GM19463 (cell line): ENCODE data around the gene PACS2.

Experiments used
- ATAC-seq: cut with Tn5 transposase; IDR thresholded peaks from one replicate; pipeline ENCODE4 v1.9.1; 2021; ENCODE audit warnings: mild to moderate bottlenecking, moderate library complexity; ENCODE audit not compliant: unreplicated experiment

Gene PACS2

DNA sequence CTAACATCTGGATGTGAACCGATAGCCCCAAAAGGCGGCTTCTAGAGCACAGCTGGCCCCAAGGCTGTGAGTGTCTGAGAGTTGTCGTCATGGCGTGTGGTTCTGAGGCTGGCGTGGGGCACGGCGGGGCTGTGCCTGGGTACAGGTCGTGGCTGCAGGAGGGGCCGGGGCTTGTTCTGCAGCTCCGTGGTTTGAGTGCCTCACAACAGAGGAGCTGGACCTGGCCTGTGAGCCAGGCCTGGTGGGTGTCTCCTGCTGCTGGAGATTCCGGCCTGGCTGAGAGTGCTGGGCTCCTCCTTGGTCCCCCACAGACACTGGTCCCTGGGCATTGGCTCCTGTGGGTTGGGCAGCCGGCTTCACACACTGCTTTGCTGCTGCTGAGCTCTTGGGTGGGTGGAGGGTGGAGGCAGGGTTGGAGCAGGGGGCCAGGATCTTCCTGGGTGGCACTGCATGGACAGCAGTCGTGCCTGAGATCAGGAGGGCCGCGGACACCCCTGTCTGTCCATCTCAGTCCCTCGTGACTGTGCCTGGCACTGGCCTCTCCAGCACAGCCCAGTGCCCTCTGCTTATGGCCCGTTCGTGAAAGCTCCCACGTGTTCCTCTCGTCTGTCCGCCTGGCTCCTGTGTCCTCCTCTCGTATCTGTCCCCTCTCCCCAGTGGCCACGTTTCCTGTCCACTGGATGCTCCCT is 52.0 kb downstream of the PACS2 start:
- ATAC-seq = no peak

DNA sequence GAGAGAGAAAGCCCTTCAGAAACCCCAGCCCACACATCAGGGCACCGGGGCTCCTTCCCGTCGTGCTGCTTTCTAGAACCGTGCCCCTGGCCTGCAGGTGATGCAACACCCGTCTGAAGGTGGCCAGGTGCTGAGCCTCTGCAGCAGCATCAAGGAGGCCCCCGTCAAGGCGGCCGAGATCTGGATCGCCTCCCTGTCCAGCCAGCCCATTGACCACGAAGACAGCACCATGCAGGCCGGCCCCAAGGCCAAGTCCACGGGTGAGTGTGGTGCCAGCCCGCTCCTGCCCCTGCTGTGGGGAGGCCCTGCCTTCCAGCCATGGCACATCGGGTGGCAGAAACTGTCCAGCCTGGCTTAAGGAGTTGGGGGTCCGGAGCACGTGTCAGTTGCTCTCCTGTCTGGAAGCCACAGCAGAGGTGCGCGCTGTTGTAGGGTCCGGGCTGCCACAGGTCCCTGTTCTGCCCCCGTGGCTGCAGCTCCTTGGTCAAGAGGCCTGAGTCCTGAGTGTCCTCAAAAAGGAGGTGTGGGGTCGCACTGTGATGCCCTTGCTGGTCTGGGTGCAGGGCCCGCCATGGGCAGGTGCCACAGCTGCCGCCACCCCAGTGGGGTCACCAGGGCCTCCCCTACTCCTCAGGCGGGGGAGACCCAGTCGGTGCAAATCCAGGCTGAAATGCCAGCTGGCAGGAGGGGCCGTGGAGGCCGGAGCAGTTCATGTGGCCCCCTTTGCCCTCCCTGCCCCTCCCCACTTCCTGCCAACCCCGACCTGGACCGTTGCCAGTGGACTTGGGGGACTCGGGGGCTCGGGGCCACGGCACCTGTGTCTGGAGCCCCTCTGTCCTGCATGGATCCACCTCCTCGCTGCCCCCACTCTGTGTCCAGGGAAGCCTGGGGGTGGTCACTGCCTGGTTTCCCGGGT is 52.8 kb downstream of the PACS2 start:
- ATAC-seq = no peak

DNA sequence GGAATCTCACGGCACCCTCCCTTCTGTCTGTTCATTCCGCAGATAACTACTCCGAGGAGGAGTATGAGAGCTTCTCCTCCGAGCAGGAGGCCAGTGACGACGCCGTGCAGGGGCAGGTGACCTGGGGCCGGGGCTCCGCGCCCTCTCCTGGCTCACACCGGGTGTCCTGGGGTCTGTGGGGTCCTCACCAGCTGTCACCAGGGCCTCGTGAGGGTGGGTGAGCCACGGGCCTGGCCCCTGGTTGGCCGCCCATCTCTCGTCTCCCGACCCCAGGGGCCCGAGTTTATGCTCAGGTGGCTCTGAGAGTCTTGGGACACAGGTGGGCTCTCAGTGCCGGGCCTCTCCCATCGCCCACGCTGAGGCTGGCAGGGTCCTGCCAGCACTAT is 53.5 kb downstream of the PACS2 start:
- no peak for ATAC-seq

GRCh38 chr14:105368426-105368825 is 53.9 kb downstream of the PACS2 start:
- ATAC-seq = no peak

DNA sequence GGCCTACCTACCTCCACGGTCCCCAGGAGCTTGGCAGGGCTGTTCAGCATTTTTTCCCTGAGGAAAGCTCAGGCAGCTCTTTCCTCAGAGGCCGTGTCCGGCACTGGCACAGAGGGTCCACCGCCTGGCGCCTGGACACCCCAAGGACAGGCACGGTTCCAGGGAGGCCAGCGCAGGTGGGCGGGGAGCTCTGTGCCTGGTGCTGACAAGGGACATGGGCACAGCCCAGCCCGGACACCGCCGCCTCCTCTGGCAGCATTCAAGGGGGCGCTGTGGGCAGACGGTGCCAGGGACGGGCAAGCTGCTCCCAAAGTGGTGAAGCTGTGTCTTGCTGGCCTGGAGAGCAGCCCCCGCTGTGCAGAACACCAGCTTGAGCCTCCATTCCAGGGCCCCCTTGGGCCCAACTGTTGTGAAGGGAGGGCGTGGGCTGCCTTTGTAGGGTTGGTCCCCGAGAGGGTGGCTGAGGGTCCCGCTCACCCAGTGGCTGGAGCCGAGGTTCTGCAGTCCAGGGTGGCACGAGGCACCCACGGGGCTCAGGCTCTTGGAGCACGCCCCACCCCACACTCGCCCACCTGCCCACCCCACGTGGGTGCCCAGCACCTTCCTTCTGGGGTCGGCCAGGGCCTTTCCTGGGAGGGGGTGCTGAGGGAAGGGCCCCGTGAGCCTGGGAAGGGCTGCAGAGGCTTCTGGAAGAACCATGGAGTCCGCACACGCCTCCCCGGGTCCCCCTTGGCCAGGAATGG is 54.5 kb downstream of the PACS2 start:
- ATAC-seq = no peak

DNA sequence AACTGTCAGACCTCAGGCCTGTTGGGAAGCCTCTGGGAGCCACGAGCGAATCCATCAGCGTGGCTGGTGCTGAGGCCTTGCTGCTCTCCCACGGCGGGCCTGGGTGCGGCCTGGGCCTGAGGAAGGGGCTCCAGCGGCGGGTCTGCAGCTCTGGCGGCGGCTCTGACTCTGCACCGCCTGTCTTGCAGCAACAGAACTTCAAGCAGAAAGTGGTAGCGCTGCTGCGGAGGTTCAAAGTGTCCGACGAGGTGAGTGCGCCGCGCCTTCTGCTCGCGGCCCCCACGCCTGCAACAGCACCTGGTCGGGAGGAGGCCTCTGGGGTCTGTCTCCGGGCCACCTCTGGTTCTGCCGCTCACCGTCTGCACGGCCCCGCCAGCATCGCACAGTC is 55.1 kb downstream of the PACS2 start:
- no peak for ATAC-seq

- no peak for ATAC-seq
Observed at GRCh38 chr14:105374389-105374788, 59.8 kb downstream of the PACS2 start.

DNA sequence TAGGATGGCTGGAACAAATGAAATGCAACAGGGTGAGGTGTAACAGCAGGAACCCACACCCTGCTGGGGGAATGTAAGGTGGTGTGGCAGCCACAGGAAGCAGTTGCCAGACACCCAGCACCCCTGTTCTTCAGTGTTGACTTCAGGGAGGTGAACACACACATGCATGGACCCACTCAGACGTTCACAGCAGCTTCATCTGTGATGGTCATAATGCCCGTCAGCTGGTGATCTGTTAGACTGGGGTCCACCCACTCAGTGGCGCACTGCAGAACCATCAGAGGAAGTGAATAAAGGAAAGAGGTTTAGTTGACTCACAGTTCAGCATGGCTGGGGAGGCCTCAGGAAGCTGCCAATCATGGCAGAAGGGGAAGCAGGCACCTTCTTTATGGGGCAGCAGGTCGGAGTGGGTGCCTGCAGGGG is 61.1 kb downstream of the PACS2 start:
- no peak for ATAC-seq

DNA sequence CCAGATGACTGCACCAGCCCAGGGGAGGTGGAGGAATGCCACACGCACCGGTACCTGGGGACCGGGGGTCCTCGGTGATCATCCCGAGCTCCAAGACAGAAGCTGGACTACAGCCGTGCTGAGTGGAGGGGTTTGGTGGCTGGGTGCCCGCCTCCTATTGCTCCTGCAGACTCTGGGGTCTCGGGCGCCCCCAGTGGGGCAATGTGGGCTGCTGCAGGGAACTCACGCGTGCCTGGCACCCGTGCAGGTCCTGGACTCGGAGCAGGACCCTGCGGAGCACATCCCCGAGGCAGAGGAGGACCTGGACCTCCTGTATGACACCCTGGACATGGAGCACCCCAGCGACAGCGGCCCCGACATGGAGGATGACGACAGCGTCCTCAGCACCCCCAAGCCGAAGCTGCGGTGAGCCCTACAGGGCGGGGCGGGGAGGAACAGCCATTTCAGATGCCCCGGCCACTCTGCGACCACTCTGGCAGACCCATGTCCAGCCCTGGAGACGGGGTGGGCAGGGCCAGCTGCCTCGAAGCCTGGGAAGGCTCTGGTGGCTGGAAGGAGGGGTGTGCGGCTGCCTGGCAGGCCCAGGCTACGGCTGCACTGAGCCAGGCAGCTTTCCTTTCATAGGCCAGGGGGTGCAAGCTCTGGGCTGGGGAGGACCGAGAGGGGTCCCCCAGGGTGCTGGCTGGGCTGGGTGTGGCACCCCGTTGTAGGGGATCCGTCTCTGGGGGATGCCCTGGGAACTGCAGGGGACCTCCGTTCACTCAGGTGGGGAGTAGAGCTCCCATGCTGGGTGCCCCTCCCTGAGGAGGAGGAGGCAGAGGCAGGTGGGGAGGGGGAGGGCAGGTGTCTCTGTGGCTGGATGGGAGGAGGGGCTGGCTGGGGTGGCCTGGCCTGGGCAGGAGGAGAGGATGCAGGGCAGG is 62.2 kb downstream of the PACS2 start:
- no peak for ATAC-seq

DNA sequence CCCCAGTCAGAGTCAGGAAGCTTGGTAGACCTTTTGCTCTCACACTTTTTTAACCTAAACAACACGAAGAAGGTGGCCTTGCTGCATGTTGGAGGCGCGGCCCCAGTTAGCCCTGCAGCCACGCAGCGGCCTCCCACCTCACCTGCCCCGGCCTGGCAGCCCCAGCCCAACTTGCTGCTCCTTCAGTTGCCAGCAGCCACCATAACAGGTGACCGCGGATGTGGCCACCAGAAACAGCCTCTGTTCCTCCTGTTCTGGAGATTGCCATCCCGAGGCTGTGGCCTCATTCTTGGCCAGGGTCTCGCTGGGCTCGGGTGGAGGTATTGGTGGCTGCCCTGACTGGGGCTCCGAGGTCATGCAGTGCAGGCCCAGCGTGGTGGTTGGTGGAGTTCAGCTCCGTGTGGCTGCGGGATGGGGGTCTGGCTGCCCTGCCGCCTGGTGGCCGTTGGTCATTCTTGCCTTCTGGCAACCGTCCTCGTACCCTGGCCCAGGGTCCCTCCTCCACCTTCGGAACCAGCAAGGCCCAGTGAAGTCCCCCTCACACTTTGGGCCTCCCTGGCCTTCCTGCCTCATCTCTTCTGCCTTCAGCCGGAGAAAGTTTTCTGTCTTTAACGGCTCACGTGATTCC is 63.1 kb downstream of the PACS2 start:
- ATAC-seq = no peak

DNA sequence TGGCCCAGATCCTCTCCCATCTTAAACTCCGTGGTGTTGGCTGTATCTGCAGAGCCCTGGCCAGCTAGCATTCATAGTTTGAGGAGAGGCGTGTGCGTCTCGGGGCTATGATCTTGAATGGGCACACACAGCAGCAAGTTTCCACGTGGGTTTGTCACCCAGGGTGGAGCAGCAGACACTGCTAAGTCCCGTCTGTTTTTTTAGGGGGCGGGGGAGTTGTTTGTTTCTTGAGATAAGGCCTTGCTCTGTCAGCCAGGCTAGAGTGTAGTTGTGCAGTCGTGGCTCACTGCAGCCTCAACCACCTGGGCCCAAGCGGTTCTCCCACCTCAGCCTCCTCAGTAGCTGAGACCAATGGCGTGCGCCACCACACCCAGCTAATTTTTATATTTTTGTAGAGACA is 63.7 kb downstream of the PACS2 start:
- ATAC-seq = no peak

DNA sequence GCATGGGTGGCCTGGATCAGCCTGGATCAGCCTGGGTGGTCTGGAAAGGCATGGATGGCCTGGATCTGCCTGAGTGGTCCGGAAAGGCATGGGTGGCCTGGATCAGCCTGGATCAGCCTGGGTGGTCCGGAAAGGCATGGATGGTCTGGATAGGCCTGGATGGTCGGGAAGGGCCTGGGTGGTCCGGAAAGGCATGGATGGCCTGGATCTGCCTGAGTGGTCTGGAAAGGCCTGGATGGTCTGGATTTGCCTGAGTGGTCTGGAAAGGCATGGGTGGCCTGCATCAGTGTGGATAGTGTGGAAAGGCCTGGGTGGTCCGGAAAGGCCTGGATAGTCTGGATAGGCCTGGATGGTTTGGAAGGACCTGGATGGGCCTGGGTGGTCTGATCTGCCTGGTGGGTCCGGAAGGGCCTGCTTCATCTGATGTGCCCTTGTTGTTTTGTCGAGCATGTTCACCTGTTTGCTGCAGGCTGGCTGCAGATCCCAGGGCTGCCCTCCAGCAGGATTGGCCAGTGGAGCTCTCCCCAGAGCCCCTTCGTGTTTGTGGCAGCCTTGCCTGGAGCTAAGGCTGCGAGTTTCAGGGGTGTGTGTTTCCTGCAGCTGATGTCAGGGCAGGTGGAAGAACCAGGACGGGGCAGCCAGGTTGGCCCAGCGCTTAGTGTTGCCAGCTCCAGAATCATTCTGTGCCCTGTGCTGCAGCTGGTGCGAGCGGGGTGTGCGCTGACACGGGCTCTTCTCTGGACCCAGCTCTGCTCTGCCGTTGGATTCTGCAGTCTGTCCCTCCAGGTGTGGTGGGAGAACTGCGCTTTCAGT is 64.5 kb downstream of the PACS2 start:
- ATAC-seq = no peak

DNA sequence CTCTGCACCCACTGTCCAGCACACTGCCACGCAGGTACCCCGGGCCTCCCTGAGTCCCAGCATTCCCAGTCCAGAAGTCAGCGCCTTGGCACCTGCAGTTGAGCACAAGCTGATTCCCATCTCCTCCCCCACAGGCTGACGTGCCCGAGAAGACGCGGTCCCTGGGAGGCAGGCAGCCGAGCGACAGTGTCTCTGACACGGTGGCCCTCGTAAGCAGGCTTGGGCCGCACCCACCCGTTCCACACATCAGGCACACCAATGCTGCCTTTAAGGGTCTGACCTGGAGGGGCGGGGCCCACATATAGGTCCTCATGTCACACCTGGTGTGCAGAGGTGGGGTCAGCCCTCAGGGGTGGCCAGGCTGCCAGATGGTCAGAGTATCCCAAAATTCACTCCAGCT is 65.4 kb downstream of the PACS2 start:
- ATAC-seq = no peak

DNA sequence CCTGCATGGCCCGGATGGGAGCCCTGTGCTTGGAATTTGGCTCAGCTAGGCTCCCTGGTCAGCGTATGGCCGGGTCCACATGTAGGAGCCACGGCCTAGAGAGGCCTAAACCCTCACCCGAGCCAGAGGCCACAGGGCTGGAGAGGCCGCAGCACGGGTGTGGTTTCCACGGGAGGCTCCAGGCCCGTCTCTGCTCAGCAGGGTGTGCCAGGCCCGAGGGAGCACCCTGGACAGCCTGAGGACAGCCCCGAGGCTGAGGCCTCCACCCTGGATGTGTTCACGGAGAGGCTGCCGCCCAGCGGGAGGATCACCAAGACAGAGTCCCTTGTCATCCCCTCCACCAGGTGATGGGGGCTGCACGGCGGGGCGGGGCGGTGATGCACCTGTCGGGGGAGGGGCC is 66.2 kb downstream of the PACS2 start:
- no peak for ATAC-seq

- no peak for ATAC-seq
Observed at GRCh38 chr14:105381446-105382342, 67.1 kb downstream of the PACS2 start.

GRCh38 chr14:105382343-105383082 is 68.0 kb downstream of the PACS2 start:
- ATAC-seq = no peak

GRCh38 chr14:105383083-105383730 is 68.7 kb downstream of the PACS2 start:
- ATAC-seq = no peak
